IMR-90 (cell line): ENCODE results near the gene LSG1. TPM values are rescaled to one million over a fixed set of nuclear protein-coding genes. Genes with fewer than 3 reads are reported as not detected.

ENCODE experiments used
- ATAC-seq: fragments of 200-7000 bp; cut with Tn5 transposase; 2 replicates; pipeline ENCODE4 v1.9.1; 2020; ENCODE audit warnings: low read depth, mild to moderate bottlenecking, moderate library complexity
- BruUV-seq: library from RNA; stranded (reverse); fragments of 400-500 nt; replicated peaks from 2 replicates; lab custom pipeline; 2021; lab: Mats Ljungman, UMichigan
- CTCF ChIA-PET: fragments of 300-600 bp; formaldehyde crosslinking; extraction: SDS; loops from one replicate; lab custom pipeline; 2021; ENCODE audit warnings: antibody characterized with exemption; lab: Yijun Ruan, JAX
- POLR2A ChIA-PET: fragments of 300-600 bp; sonication (Branson Sonifier 250); formaldehyde crosslinking; loops from one replicate; lab custom pipeline; 2022; ENCODE audit warnings: antibody characterized with exemption; ENCODE audit not compliant: unreplicated experiment; lab: Charles Lee
- DNase-seq: peaks from one replicate; pipeline ENCODE4 v3.0.0; 2013
- H2AFZ ChIP-seq: replicated peaks from 2 replicates; pipeline ENCODE3; 2013; ENCODE audit warnings: low read length, mild to moderate bottlenecking; ENCODE audit not compliant: poor library complexity
- H2AK5ac ChIP-seq: 2 replicates; pipeline ENCODE4 v1.6.1; 2013; ENCODE audit warnings: low read depth, low read length, inconsistent platforms
- H2AK9ac ChIP-seq: replicated peaks from 2 replicates; pipeline ENCODE3; 2013; ENCODE audit warnings: mild to moderate bottlenecking, low read depth, low read length, moderate library complexity; ENCODE audit not compliant: poor library complexity
- H2BK120ac ChIP-seq: 2 replicates; pipeline ENCODE4 v1.6.1; 2013; ENCODE audit warnings: low read depth, low read length, inconsistent platforms
- H2BK15ac ChIP-seq: 3 replicates; pipeline ENCODE4 v1.6.1; 2013; ENCODE audit warnings: low read depth, low read length, inconsistent platforms
- H2BK20ac ChIP-seq: 2 replicates; pipeline ENCODE4 v1.6.1; 2013; ENCODE audit warnings: low read depth, mild to moderate bottlenecking, inconsistent platforms, low read length, moderate library complexity
- H2BK5ac ChIP-seq: 2 replicates; pipeline ENCODE4 v1.6.1; 2013; ENCODE audit warnings: mild to moderate bottlenecking, low read depth, low read length, inconsistent platforms; ENCODE audit not compliant: poor library complexity, severe bottlenecking
- H3K14ac ChIP-seq: replicated peaks from 2 replicates; pipeline ENCODE4 v1.6.1; 2013; ENCODE audit warnings: low read depth, low read length, inconsistent platforms
- H3K18ac ChIP-seq: 2 replicates; pipeline ENCODE4 v1.6.1; 2013; ENCODE audit warnings: low read depth, low read length, control low read depth
- H3K23ac ChIP-seq: 2 replicates; pipeline ENCODE4 v1.6.1; 2013; ENCODE audit warnings: low read depth, low read length, inconsistent platforms
- H3K27ac ChIP-seq: 2 replicates; pipeline ENCODE4 v1.5.1; 2013; ENCODE audit warnings: mild to moderate bottlenecking, control low read depth, low read length; ENCODE audit not compliant: insufficient read depth
- H3K27me3 ChIP-seq: 2 replicates; pipeline ENCODE4 v1.6.1; 2013; ENCODE audit warnings: low read length; ENCODE audit not compliant: control insufficient read depth, insufficient read depth
- H3K36me3 ChIP-seq: 2 replicates; pipeline ENCODE4 v1.6.1; 2013; ENCODE audit warnings: low read length, mixed read lengths; ENCODE audit not compliant: control insufficient read depth, insufficient read depth
- H3K4ac ChIP-seq: 2 replicates; pipeline ENCODE4 v1.6.1; 2013; ENCODE audit warnings: low read depth, low read length, inconsistent platforms
- H3K4me1 ChIP-seq: 2 replicates; pipeline ENCODE4 v1.6.1; 2013; ENCODE audit warnings: low read length, mixed read lengths; ENCODE audit not compliant: control insufficient read depth, insufficient read depth
- H3K4me2 ChIP-seq: 2 replicates; pipeline ENCODE4 v1.6.1; 2013; ENCODE audit warnings: low read depth, mild to moderate bottlenecking, control low read depth, low read length, moderate library complexity
- H3K4me3 ChIP-seq: 2 replicates; pipeline ENCODE4 v1.5.1; 2013; ENCODE audit warnings: low read depth, mild to moderate bottlenecking, control low read depth, low read length, moderate library complexity; ENCODE audit not compliant: insufficient read depth
- H3K56ac ChIP-seq: 2 replicates; pipeline ENCODE4 v1.6.1; 2013; ENCODE audit warnings: low read length, inconsistent platforms; ENCODE audit not compliant: insufficient read depth; ENCODE audit errors: extremely low read depth
- H3K79me1 ChIP-seq, 2 experiments: 2 replicates each; pipeline ENCODE4 v1.6.1; 2013; ENCODE audit warnings: low read length in 2 of 2, inconsistent platforms in 1 of 2, low read depth in 1 of 2
- H3K9ac ChIP-seq: 2 replicates; pipeline ENCODE4 v1.6.1; 2013; ENCODE audit warnings: low read depth, low read length, control low read depth
- H3K9me1 ChIP-seq: 2 replicates; pipeline ENCODE4 v1.6.1; 2013; ENCODE audit warnings: low read length, inconsistent platforms; ENCODE audit not compliant: insufficient read depth
- H3K9me3 ChIP-seq: 2 replicates; pipeline ENCODE4 v1.6.1; 2013; ENCODE audit warnings: low read length; ENCODE audit not compliant: control insufficient read depth, insufficient read depth
- H4K20me1 ChIP-seq: 2 replicates; pipeline ENCODE4 v1.6.1; 2013; ENCODE audit warnings: low read length, inconsistent platforms; ENCODE audit not compliant: insufficient read depth
- H4K5ac ChIP-seq: 2 replicates; pipeline ENCODE4 v1.6.1; 2013; ENCODE audit warnings: mild to moderate bottlenecking, low read depth, low read length, control low read depth
- H4K8ac ChIP-seq, 2 experiments: 2 replicates each; pipeline ENCODE4 v1.6.1; 2013; ENCODE audit warnings: low read depth in 2 of 2, low read length in 2 of 2, control low read depth in 1 of 2, inconsistent platforms in 1 of 2
- H4K91ac ChIP-seq: 2 replicates; pipeline ENCODE4 v1.6.1; 2013; ENCODE audit warnings: low read depth, low read length, inconsistent platforms; ENCODE audit not compliant: insufficient read depth
- BHLHE40 ChIP-seq: fragments of 150-350 bp; IDR thresholded peaks from 2 replicates; pipeline ENCODE4 v1.6.1; 2016; ENCODE audit warnings: mild to moderate bottlenecking, low read depth, low read length
- CEBPB ChIP-seq: IDR thresholded peaks from 2 replicates; pipeline ENCODE4 v1.6.1; 2012; ENCODE audit warnings: low read depth, low read length, improper control_type of control experiment
- CHD1 ChIP-seq: IDR thresholded peaks from 2 replicates; pipeline ENCODE4 v1.6.1; 2012; ENCODE audit warnings: low read depth, low read length, improper control_type of control experiment
- CTCF ChIP-seq: conservative IDR thresholded peaks from 2 replicates; pipeline ENCODE4 v1.5.1; 2012; ENCODE audit warnings: mild to moderate bottlenecking, low read depth, low read length, improper control_type of control experiment
- ELK1 ChIP-seq: fragments of 150-350 bp; IDR thresholded peaks from 2 replicates; pipeline ENCODE4 v1.6.1; 2016; ENCODE audit warnings: low read depth, mild to moderate bottlenecking, low read length, moderate library complexity, borderline replicate concordance
- FOS ChIP-seq: fragments of 150-350 bp; IDR thresholded peaks from 2 replicates; pipeline ENCODE4 v1.6.1; 2016; ENCODE audit warnings: low read depth, low read length
- MAFK ChIP-seq: IDR thresholded peaks from 2 replicates; pipeline ENCODE4 v1.6.1; 2012; ENCODE audit warnings: low read depth, low read length, improper control_type of control experiment
- MAZ ChIP-seq: IDR thresholded peaks from 2 replicates; pipeline ENCODE4 v1.6.1; 2012; ENCODE audit warnings: low read depth, mild to moderate bottlenecking, low read length, improper control_type of control experiment, moderate library complexity, borderline replicate concordance
- MXI1 ChIP-seq: IDR thresholded peaks from 2 replicates; pipeline ENCODE4 v1.6.1; 2012; ENCODE audit warnings: low read depth, mild to moderate bottlenecking, low read length, moderate library complexity, borderline replicate concordance
- NFE2L2 ChIP-seq: fragments of 150-350 bp; IDR thresholded peaks from 2 replicates; pipeline ENCODE4 v1.6.1; 2016; ENCODE audit warnings: low read depth, mild to moderate bottlenecking, low read length
- POLR2A ChIP-seq: IDR thresholded peaks from 2 replicates; pipeline ENCODE4 v1.6.1; 2012; ENCODE audit warnings: mild to moderate bottlenecking, low read depth, low read length
- RAD21 ChIP-seq: IDR thresholded peaks from 2 replicates; pipeline ENCODE4 v1.6.1; 2012; ENCODE audit warnings: low read length, improper control_type of control experiment
- RCOR1 ChIP-seq: IDR thresholded peaks from 2 replicates; pipeline ENCODE4 v1.6.1; 2012; ENCODE audit warnings: mild to moderate bottlenecking, low read length, improper control_type of control experiment; ENCODE audit not compliant: insufficient replicate concordance
- RFX5 ChIP-seq: IDR thresholded peaks from 2 replicates; pipeline ENCODE4 v1.8.0; 2012; ENCODE audit warnings: low read depth, mild to moderate bottlenecking, low read length, moderate library complexity
- SMC3 ChIP-seq: fragments of 150-350 bp; IDR thresholded peaks from 2 replicates; pipeline ENCODE4 v1.6.1; 2016; ENCODE audit warnings: low read depth, mild to moderate bottlenecking, antibody characterized with exemption, low read length, moderate library complexity
- USF2 ChIP-seq: fragments of 150-350 bp; IDR thresholded peaks from 2 replicates; pipeline ENCODE4 v1.6.1; 2017; ENCODE audit warnings: mild to moderate bottlenecking, antibody characterized with exemption, low read length, low read depth
- WGBS, 2 experiments: methylation state at CpG; one replicate each; pipeline versions ENCODE4 v1.1.5 to v1.1.7; 2013; ENCODE audit warnings: missing lambda C conversion rate in 2 of 2; ENCODE audit not compliant: insufficient read length in 1 of 2; ENCODE audit errors: extremely low coverage in 2 of 2; 5-methylcytosine and 5-hydroxymethylcytosine counted together
- dilution Hi-C: fragments of 300-500 bp; cut with HindIII; formaldehyde crosslinking; loops from one replicate; pipeline ENCODE4 v1.14.3; 2018; ENCODE audit warnings: low sequenced_read_pairs; ENCODE audit not compliant: unreplicated experiment
- in situ Hi-C: fragments of 300-500 bp; cut with MboI; formaldehyde crosslinking; loops from 3 replicates; pipeline ENCODE4 v1.14.3; 2019; ENCODE audit warnings: low sequenced_read_pairs, inconsistent platforms, mixed read lengths
- intact Hi-C: fragments of 100-400 bp; cut with micrococcal nuclease; formaldehyde crosslinking; loops from 2 replicates; pipeline ENCODE4 v1.10.0; 2022
- polyA plus RNA-seq, 3 experiments: library from polyadenylated mRNA; depleted of rRNA; stranded (reverse); fragments of >200 nt; gene quantifications; 2 replicates each; pipeline ENCODE4 v1.2.3, GENCODE V29; 2012; ENCODE audit warnings: low replicate concordance in 1 of 3
- total RNA-seq: library from RNA; depleted of rRNA; stranded (reverse); fragments of >200 nt; gene quantifications from 2 replicates; pipeline ENCODE4 v1.2.3, GENCODE V29; 2012

LSG1 gene
- total and polyA plus RNA-seq, 2 of the 4 experiments (the other 2 are of a cell fraction): 26.8 to 45.2 TPM

GRCh38 chr3:194620196-194620595 is 51.8 kb downstream of the LSG1 start:
- peaks cover 0 to 3% of the 10 kb centered on the region in 2 experiments; a peak in 1 of 4 replicates for H3K79me1 ChIP-seq
- H3K4me3 ChIP-seq: no peak overlapping the region
- POLR2A ChIA-PET: no interaction called here
- dilution Hi-C loops: no loop called here
- DNase-seq (no peak), ATAC-seq (no peak)
- H4K20me1 ChIP-seq: peaks cover 3% of the 10 kb centered on the region; the same call in 1 of the 2 replicates
- in situ Hi-C loops: no loop called here
- WGBS, 2 experiments: no CpG with 5 or more reads among the region's 7 CpGs
- no peak overlapping the region for H3K14ac ChIP-seq
- H4K8ac ChIP-seq: no peak overlapping the region
- H3K27me3 ChIP-seq: no peaks in the 10 kb centered on the region
- H3K4me2 ChIP-seq: no peak overlapping the region
- no TSS peak for BruUV-seq
- H2BK120ac ChIP-seq: no peak overlapping the region
- H3K4me1 ChIP-seq: peaks cover 2% of the 10 kb centered on the region; the same call in 1 of the 2 replicates
- no peak overlapping the region for H2AK9ac ChIP-seq
- H3K4ac ChIP-seq: no peak overlapping the region
- H4K5ac ChIP-seq: no peak overlapping the region
- H3K9me3 ChIP-seq: no peaks in the 10 kb centered on the region
- peaks cover 42% of the 10 kb centered on the region; the same call in 1 of the 2 replicates for H3K36me3 ChIP-seq
- H3K23ac ChIP-seq: no peak overlapping the region
- intact Hi-C loops: no loop called here
- H3K27ac ChIP-seq: no peak overlapping the region
- no peak overlapping the region for H2BK15ac ChIP-seq
- H3K9me1 ChIP-seq: no peaks in the 10 kb centered on the region; the same call in 1 of the 2 replicates
- no peak overlapping the region for H2BK20ac ChIP-seq
- no peak overlapping the region for H2BK5ac ChIP-seq
- H2AFZ ChIP-seq: no peak overlapping the region
- no peak overlapping the region for H3K56ac ChIP-seq
- no peak overlapping the region for H3K9ac ChIP-seq
- no peak for TF ChIP-seq POLR2A
- no peak for TF ChIP-seq RAD21
- no peak for TF ChIP-seq SMC3
- no peak for TF ChIP-seq CEBPB
- TF ChIP-seq CHD1: no peak
- no peak for TF ChIP-seq CTCF
- TF ChIP-seq MXI1: no peak
- no peak for TF ChIP-seq BHLHE40
- no peak for TF ChIP-seq MAFK
- no peak for TF ChIP-seq RFX5
- TF ChIP-seq ELK1: no peak
- no peak for TF ChIP-seq RCOR1
- TF ChIP-seq USF2: no peak
- no peak for TF ChIP-seq MAZ
- TF ChIP-seq FOS: no peak
- TF ChIP-seq NFE2L2: no peak
- no peak overlapping the region for H4K91ac ChIP-seq
- no peak overlapping the region for H2AK5ac ChIP-seq
- CTCF ChIA-PET: no interaction called here
- H3K18ac ChIP-seq: no peak overlapping the region
